ENCODE data around the gene KCNK4. TPM values are rescaled to one million over a fixed set of nuclear protein-coding genes. Genes with fewer than 3 reads are reported as not detected.
A peak's percentile ranks its signal among the peaks of the same experiment; 100 is the strongest.
"Not testable (repeated sequence)": the region's sequence is repeated elsewhere in the genome, so short reads cannot be mapped to it uniquely, and the experiment has no call there.

Gene KCNK4
- total RNA-seq: not detected

DNA sequence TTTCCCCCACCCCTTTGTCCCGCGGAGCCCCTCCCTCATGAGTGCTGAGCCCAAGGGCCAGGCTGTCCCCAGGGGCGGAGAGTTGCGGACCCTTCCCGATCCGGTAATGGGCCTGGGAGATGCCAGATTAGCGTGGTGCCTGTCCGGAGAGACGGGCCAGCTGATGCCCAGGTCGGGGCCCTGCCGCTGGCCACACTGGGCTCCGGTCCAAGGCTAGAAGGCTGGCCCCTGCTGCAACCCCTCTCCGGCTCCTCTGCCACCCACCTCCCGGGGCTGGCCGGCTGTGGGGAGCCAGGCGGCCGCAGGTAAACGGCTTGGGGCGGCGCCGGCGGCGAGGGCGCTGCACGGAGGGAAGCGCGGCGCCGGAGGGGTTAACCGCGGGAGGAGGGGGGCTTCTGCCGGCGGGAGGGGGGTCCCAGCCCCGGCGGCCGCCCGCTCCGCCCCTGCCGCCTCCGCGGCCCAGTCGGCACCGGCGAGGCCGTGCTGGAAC, at the start of gene KCNK4:
Gene KCNK4, plus strand, starts transcription at position 41 of the 490 bp plus-strand sequence. CDS start 1,717 bp downstream, outside the sequence.
- DNase-seq (ENCODE audit: low spot score): no peak

GRCh38 chr11:64241491-64242374, 49.4 kb upstream of the KCNK4 start:
- DNase-seq (ENCODE audit: low spot score): no peak

DNA sequence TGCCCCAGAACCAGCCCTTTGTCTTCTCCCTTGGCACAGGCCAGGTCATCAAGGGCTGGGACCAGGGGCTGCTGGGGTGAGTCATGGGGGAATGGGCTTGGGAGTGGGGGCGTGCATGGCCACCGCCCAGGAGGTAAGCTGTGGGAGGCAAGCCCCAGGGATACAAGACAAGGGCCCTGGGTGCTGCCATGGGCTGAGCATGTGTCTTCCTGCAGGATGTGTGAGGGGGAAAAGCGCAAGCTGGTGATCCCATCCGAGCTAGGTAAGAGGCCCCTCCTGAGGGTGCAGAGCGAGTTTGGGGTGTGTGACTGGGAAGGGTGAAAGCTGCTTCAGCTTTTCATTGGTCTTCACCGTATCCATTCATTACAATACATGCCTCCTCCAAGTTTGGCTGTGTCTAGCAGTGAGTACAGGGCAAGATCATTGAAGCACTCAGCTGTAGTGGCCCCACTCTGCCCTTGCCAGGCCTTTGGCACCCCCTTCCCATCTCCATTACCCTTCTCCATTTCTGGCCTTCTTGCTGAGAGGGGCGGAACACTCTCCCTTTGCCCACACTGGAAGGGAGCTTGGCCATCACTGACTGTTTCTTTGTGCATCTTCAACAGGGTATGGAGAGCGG, 47.8 kb upstream of the KCNK4 start:
- no peak for DNase-seq (ENCODE audit: low spot score)

DNA sequence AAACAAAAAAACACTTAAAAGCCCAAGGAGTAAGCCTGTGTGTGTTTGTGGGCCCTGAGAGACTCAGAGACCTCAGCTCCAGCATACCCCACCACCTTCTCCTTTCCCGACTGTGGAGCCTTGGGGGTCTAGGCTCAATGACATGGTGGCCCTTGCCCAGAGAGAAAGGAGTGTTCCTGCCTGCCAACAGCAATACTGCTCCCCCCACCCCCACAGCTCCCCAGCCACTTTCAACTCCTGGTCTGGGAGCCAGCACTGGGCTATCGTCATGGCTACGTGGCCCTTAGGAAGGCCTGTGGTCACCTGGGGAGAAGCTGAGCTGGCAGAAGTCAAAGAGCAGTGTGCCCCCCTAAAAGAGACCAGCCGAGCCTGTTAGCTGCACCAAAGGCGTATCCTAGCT, 47.0 kb upstream of the KCNK4 start:
- DNase-seq (ENCODE audit: low spot score): no peak

- no peak for DNase-seq (ENCODE audit: low spot score)
These were observed 46.1 kb upstream of the KCNK4 start for GRCh38 chr11:64244966-64245365.

DNA sequence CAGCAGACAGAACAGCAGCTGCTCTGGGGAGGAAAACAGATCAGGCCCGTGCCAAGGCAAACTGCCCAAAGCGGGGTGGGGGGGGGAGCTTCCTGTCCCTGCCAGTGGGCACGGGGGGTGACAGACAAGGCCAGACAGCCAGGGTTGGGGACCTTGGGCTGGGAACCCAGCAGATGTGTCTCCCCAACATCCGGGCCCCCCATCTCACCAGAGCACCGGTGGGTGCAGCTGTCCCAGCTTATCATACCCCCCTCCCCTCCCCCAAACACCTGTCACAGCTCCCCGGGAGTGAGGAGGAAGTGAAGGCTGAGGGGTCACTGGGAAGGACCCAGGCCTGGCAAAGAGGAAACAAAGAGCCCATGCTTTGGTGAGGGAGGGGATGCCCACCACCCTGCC, 45.7 kb upstream of the KCNK4 start:
- no peak for DNase-seq (ENCODE audit: low spot score)

GRCh38 chr11:64245797-64246620, 45.1 kb upstream of the KCNK4 start:
- peak; percentile 90 for DNase-seq (ENCODE audit: low spot score)

- not testable (repeated sequence) for DNase-seq (ENCODE audit: low spot score)
These were observed 44.6 kb upstream of the KCNK4 start for GRCh38 chr11:64246621-64246870.

GRCh38 chr11:64246871-64247728, 44.0 kb upstream of the KCNK4 start, which contains the start of gene PPP1R14B:
Gene PPP1R14B (minus strand): TSS chr11:64246943. CDS start chr11:64246673, 270 bp downstream.
- peak; percentile 88 for DNase-seq (ENCODE audit: low spot score)

GRCh38 chr11:64247729-64248531, 43.2 kb upstream of the KCNK4 start:
- DNase-seq (ENCODE audit: low spot score): no peak

GRCh38 chr11:64248578-64248977, 42.5 kb upstream of the KCNK4 start:
- no peak for DNase-seq (ENCODE audit: low spot score)

DNA sequence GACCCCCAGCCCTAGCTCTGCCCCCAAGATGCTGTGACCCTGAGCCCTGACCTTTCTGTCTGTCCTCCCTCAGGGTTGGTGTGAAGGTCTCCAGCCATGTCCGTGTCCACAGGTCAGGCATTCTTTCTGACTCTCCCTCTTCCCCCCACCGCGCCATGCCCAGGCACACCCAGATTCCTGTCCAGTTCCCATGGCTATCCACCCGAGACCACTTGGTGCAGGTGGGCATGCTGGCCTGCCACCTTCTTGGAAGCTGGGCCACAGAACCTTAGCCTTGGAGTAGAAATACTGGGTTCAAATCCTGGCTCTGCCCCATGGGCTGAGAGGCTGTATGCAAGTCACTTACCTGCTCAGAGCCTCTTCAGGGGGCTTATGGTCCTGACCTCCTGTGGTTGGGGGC, 42.1 kb upstream of the KCNK4 start:
- DNase-seq (ENCODE audit: low spot score): no peak

- no peak for DNase-seq (ENCODE audit: low spot score)
These were observed 41.3 kb upstream of the KCNK4 start for GRCh38 chr11:64249563-64250414.

GRCh38 chr11:64250415-64251015, 40.6 kb upstream of the KCNK4 start:
- DNase-seq (ENCODE audit: low spot score): no peak

GRCh38 chr11:64251016-64251752, 39.9 kb upstream of the KCNK4 start, which contains the start of gene PLCB3:
Gene PLCB3 (plus strand): TSS chr11:64251530. CDS start chr11:64251650, 120 bp downstream.
- no peak for DNase-seq (ENCODE audit: low spot score)

GRCh38 chr11:64251753-64252002, 39.4 kb upstream of the KCNK4 start:
- DNase-seq (ENCODE audit: low spot score): no peak

GRCh38 chr11:64252003-64252872, 38.9 kb upstream of the KCNK4 start:
- no peak for DNase-seq (ENCODE audit: low spot score)

GRCh38 chr11:64253043-64253442, 38.1 kb upstream of the KCNK4 start:
- DNase-seq (ENCODE audit: low spot score): no peak
